Upper lobe of left lung (tissue), 6 donors: ENCODE results near the gene CEACAM19. TPM values are rescaled to one million over a fixed set of nuclear protein-coding genes. Genes with fewer than 3 reads are reported as not detected.

Source experiments
- ATAC-seq, 2 donors: fragments of 200-7000 bp; cut with Tn5 transposase; one replicate each; pipeline ENCODE4 v1.9.1; 2022; ENCODE audit warnings: mild to moderate bottlenecking in 2 of 2, moderate library complexity in 2 of 2; ENCODE audit not compliant: low FRiP score in 2 of 2
- DNase-seq, 2 donors: peaks; one replicate each; pipeline ENCODE4 v3.0.0-alpha.2; 2019 to 2020
- H3K27ac ChIP-seq, 4 donors: fragments of 200-600 bp; sonication (generic); one replicate each; pipeline ENCODE4 v1.5.1; 2016 to 2019
- H3K27me3 ChIP-seq, 4 donors: fragments of 200-600 bp; sonication (generic); one replicate each; pipeline ENCODE4 v1.5.1; 2017 to 2019
- H3K36me3 ChIP-seq, 4 donors: fragments of 200-600 bp; sonication (generic); one replicate each; pipeline ENCODE4 v1.5.1; 2016 to 2019
- H3K4me1 ChIP-seq, 4 donors: fragments of 200-600 bp; sonication (generic); one replicate each; pipeline ENCODE4 v1.5.1; 2018 to 2019
- H3K4me3 ChIP-seq, 4 donors: fragments of 200-600 bp; sonication (generic); one replicate each; pipeline ENCODE4 v1.5.1; 2017 to 2019; ENCODE audit warnings: mild to moderate bottlenecking in 2 of 4, moderate library complexity in 1 of 4
- H3K9me3 ChIP-seq, 4 donors: fragments of 200-600 bp; sonication (generic); one replicate each; pipeline ENCODE4 v1.5.1; 2018 to 2019
- EP300 ChIP-seq, 4 donors: sonication (generic); formaldehyde crosslinking; IDR thresholded peaks; one replicate each; pipeline ENCODE4 v1.5.1; 2017; ENCODE audit warnings: antibody characterized with exemption in 4 of 4, control low read depth in 2 of 4
- POLR2A ChIP-seq, 4 donors: fragments of 450-650 bp; IDR thresholded peaks; one replicate each; pipeline ENCODE4 v1.5.1; 2016 to 2017; ENCODE audit warnings: antibody characterized with exemption in 4 of 4, mild to moderate bottlenecking in 2 of 4
- POLR2AphosphoS5 ChIP-seq, 2 donors: sonication (generic); formaldehyde crosslinking; IDR thresholded peaks; one replicate each; pipeline ENCODE4 v1.5.1; 2017; ENCODE audit warnings: antibody characterized with exemption in 2 of 2
- WGBS, 2 donors: methylation state at CpG; one replicate each; pipeline ENCODE4 v1.1.5; 2017 to 2018; 5-methylcytosine and 5-hydroxymethylcytosine counted together
- small RNA-seq, 4 donors: library from RNA; depleted of rRNA; stranded (forward); fragments of <200 nt; gene quantifications; one replicate each; pipeline ENCODE3, GENCODE V24; 2016
- total RNA-seq, 6 donors: library from RNA; depleted of rRNA in 4 of 6; stranded (reverse); fragments of >200 nt in 4 of 6; gene quantifications; one replicate each; pipeline versions ENCODE4 v1.1.0 to v1.2.1, GENCODE V29; 2016 to 2021
- TF ChIP-seq, protein P1 (sequence below), 6 experiments: fragments of 450-650 bp in 4 of 6; fragments of 200-600 bp in 2 of 6; sonication (generic) in 2 of 6; IDR thresholded peaks; one replicate each; pipeline ENCODE4 v1.5.1; 2016 to 2019; ENCODE audit warnings: antibody characterized with exemption in 6 of 6
- donor health status: DM: no; HTN: no; CAD: no; lungs with moderate emphysema.
- donor health status: DM: no; HTN: yes; CAD: no; lungs with severe emphysema.

CEACAM19 gene
- total RNA-seq, 6 donors from 2014 or later: 2.8 to 13.6 (median 7.2) TPM

DNA sequence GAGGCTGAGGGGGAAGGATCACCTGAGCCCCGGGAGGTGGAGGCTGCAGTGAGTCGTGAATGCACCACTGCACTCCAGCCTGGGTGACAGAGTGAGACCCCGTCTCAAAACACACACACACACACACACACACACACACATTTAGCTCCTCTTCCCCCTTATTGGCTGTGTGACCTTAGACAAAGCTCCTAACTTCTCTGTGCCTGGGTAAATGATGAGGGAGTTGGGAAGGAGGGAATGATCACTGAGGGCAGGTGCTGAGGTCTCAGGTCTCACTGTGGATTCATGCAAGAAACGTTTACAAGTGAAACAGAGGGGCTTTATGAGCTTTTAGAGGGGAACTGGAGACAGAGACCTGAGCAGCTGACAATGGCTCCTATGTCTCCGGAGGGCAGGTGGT lies 60.3 kb downstream of the CEACAM19 start:
- 75 to 78% methylated on average over 5 of the region's 5 CpGs for WGBS, 2 donors
- no peaks in the 10 kb centered on the region for H3K4me1 ChIP-seq
- no peak overlapping the region for H3K27ac ChIP-seq
- H3K27me3 ChIP-seq: no peaks in the 10 kb centered on the region
- H3K36me3 ChIP-seq: no peaks in the 10 kb centered on the region
- no peak overlapping the region for H3K4me3 ChIP-seq
- no peaks in the 10 kb centered on the region for H3K9me3 ChIP-seq
- no peak for ATAC-seq
- no peak for DNase-seq
- TF ChIP-seq POLR2AphosphoS5 (IDR thresholded peaks at IDR 0.05): no peak
- TF ChIP-seq POLR2A (IDR thresholded peaks at IDR 0.05): no peak
- TF ChIP-seq EP300 (IDR thresholded peaks at IDR 0.05): no peak
- TF ChIP-seq, protein P1, sequence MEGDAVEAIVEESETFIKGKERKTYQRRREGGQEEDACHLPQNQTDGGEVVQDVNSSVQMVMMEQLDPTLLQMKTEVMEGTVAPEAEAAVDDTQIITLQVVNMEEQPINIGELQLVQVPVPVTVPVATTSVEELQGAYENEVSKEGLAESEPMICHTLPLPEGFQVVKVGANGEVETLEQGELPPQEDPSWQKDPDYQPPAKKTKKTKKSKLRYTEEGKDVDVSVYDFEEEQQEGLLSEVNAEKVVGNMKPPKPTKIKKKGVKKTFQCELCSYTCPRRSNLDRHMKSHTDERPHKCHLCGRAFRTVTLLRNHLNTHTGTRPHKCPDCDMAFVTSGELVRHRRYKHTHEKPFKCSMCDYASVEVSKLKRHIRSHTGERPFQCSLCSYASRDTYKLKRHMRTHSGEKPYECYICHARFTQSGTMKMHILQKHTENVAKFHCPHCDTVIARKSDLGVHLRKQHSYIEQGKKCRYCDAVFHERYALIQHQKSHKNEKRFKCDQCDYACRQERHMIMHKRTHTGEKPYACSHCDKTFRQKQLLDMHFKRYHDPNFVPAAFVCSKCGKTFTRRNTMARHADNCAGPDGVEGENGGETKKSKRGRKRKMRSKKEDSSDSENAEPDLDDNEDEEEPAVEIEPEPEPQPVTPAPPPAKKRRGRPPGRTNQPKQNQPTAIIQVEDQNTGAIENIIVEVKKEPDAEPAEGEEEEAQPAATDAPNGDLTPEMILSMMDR (IDR thresholded peaks at IDR 0.05): no peak

DNA sequence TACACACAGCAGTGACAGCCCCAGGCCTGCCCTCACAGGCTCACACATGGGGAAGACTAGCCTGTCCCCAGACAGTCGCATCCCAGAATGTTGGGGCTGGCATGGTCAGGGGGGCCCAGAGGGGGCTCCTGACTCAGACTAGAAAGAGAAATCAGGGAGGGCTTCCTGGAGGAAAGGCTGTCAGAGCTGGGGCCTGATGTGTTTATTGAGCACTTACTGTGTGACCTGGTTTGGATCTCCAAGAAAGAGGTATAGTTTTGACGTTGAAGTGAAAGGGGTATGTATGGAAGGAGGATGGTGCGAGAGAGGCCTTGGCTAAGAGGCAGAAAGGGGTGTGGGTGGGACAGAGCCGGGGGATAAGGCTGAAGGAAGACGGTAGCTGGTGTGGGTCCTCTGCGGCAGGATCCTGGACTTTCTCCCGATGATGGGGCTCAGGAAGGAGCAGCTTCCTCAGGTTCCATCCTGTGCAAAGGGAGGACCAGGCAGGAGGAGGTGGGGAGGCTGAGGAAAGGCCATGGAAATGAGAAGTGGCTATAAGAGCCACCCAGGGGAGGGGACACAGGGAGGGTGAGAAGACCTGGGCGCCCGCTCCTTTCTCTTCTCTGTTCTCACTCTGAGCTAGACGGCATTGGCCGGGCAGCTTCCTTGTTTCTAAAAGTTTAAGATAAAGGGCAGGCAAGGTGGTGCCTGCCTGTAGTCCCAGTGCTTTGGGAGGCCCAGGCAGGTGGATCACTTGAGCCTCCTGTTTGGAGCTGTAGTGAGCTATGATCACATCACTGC lies 61.1 kb downstream of the CEACAM19 start:
- no peaks in the 10 kb centered on the region for H3K9me3 ChIP-seq

More for the DNA sequence above, 61.1 kb downstream of the CEACAM19 start:
- no peak overlapping the region for H3K4me3 ChIP-seq
- no peak for DNase-seq
- H3K27ac ChIP-seq: no peak overlapping the region
- H3K36me3 ChIP-seq: no peaks in the 10 kb centered on the region
- H3K27me3 ChIP-seq: no peaks in the 10 kb centered on the region
- H3K4me1 ChIP-seq: peaks cover 0 to 4% (median 0%) of the 10 kb centered on the region in 4 donors
- TF ChIP-seq POLR2A (IDR thresholded peaks at IDR 0.05): no peak
- TF ChIP-seq, protein P1 (IDR thresholded peaks at IDR 0.05): no peak
- ATAC-seq: no peak
- 68 to 75% methylated on average over 11 of the region's 11 CpGs for WGBS, 2 donors

Small RNAs within 50 kb of the gene (small RNA-seq; reads per million reads assigned to genes)
- gene RF00285: 0 reads per million in 4 donors

Other genes starting within 250 kb of the CEACAM19 start
- 1 to 10 TPM; 1.4 to 2.2 (median 1.8) TPM for gene ZNF229, start 223.0 kb upstream of the CEACAM19 start, total RNA-seq
- 10 to 100 TPM in 3 of 6 donors, 1 to 10 TPM in 3; 6.3 to 14.3 (median 10.0) TPM for gene ZNF180, start 171.0 kb upstream of the CEACAM19 start, total RNA-seq
- gene CEACAM20, start 141.8 kb upstream of the CEACAM19 start, total RNA-seq: not detected
- gene IGSF23, start 57.9 kb upstream of the CEACAM19 start, total RNA-seq: not detected
- gene PVR, start 27.6 kb upstream of the CEACAM19 start, total RNA-seq: 10 to 100 TPM; 40.5 to 89.7 (median 44.2) TPM
- gene CEACAM16, start 27.7 kb downstream of the CEACAM19 start, total RNA-seq: not detected
- 100 to 1,000 TPM in 2 of 6 donors, 10 to 100 TPM in 4; 31.1 to 114 (median 71.6) TPM for gene BCL3, start 77.2 kb downstream of the CEACAM19 start, total RNA-seq
- 10 to 100 TPM in 1 of 6 donors, 1 to 10 TPM in 5; 2.9 to 10.5 (median 4.5) TPM for gene CBLC, start 106.4 kb downstream of the CEACAM19 start, total RNA-seq
- 100 to 1,000 TPM; 246 to 557 (median 274) TPM for gene BCAM, start 137.6 kb downstream of the CEACAM19 start, total RNA-seq
- 100 to 1,000 TPM in 4 of 6 donors, 10 to 100 TPM in 2; 52.2 to 152 (median 109) TPM for gene NECTIN2, start 174.8 kb downstream of the CEACAM19 start, total RNA-seq
- 10 to 100 TPM; 26.6 to 88.3 (median 58.1) TPM for gene TOMM40, start 219.8 kb downstream of the CEACAM19 start, total RNA-seq
- 1,000 to 10,000 TPM in 2 of 6 donors, 100 to 1,000 TPM in 4; 256 to 1,773 (median 644) TPM for gene APOE, start 234.3 kb downstream of the CEACAM19 start, total RNA-seq
- 100 to 1,000 TPM; 186 to 754 (median 527) TPM for gene APOC1, start 243.1 kb downstream of the CEACAM19 start, total RNA-seq